Measurements from ENCODE around the gene NPBWR2. TPM values are rescaled to one million over a fixed set of nuclear protein-coding genes. Genes with fewer than 3 reads are reported as not detected.

Gene NPBWR2
- total and polyA plus RNA-seq, 9 of the 15 experiments (the other 6 are each of a cell fraction or from before 2014, with no cell fraction given) = not detected

- H3K9me3 ChIP-seq (replicated peaks; ENCODE audit: control insufficient read depth, insufficient read depth, low read depth, low read length) = no peaks in the 10 kb centered on the region
- CTCF ChIA-PET (ENCODE audit: low intra/inter-chr PET ratio) = no interaction called here
- no peak overlapping the region for H3K4me3 ChIP-seq
- no peaks in the 10 kb centered on the region for H3K36me3 ChIP-seq (ENCODE audit: control insufficient read depth, insufficient read depth, low read length)
- ATAC-seq (peak; percentile 52), DNase-seq (ENCODE audit: extremely low read depth in 1 of 4, low spot score in 3 of 4) (peak; percentile 74 to 75 (median 74)), FAIRE-seq (peak; percentile 95)
- H4K20me1 ChIP-seq (replicated peaks; ENCODE audit: control insufficient read depth, insufficient read depth, low read length) = no peaks in the 10 kb centered on the region
- H3K79me2 ChIP-seq (ENCODE audit: control insufficient read depth, insufficient read depth, low read length) = peaks cover 4% of the 10 kb centered on the region; the same call in 2 of the 3 replicates
- peaks cover 3% of the 10 kb centered on the region for H3K9me1 ChIP-seq (ENCODE audit: control insufficient read depth, insufficient read depth, low read length)
- H3K9ac ChIP-seq (ENCODE audit: insufficient read depth in 1 of 2, low read depth in 2 of 2, low read length in 2 of 2) = peak overlapping the region in 1 of 2 experiments; percentile 28; a peak in 2 of 4 replicates
- peak overlapping the region; percentile 32; the same call in 1 of the 3 replicates for H3K27ac ChIP-seq (ENCODE audit: extremely low read depth, low read depth, low read length)
- H3K4me1 ChIP-seq (replicated peaks in 1 of 2; ENCODE audit: control insufficient read depth in 2 of 2, insufficient read depth in 2 of 2, low read length in 2 of 2) = peaks cover 34 to 87% of the 10 kb centered on the region in 2 experiments
- POLR2A ChIA-PET = interaction anchor here (0.6 to 0.9 kb wide), 3 partner anchors 13 to 152 kb away, joined by 3 read pairs; no protein-coding TSS in a partner anchor
- no peak overlapping the region for H3K4me2 ChIP-seq (ENCODE audit: insufficient read depth, low read length)
- BruUV-seq (replicated peaks) = no TSS peak
- intact Hi-C loops (cut with micrococcal nuclease) = no loop called here
- WGBS (ENCODE audit: insufficient coverage, low coverage, missing lambda C conversion rate) = 15% methylated on average over 5 of the region's 5 CpGs
- H3K27me3 ChIP-seq (ENCODE audit: control insufficient read depth in 2 of 2, insufficient read depth in 2 of 2, low read length in 2 of 2) = no peaks in the 10 kb centered on the region
- in situ Hi-C loops (cut with MboI) = no loop called here
- H2AFZ ChIP-seq (ENCODE audit: low read depth, low read length) = 0 out of 2 replicates have a peak overlapping the region, but pooled peaks have one; percentile 40
- TF ChIP-seq MEIS2 (IDR thresholded peaks at IDR 0.05; ENCODE audit: partially characterized antibody) = no peak
- TF ChIP-seq CXXC5 (CRISPR knock-in tag; IDR thresholded peaks at IDR 0.05) = no peak
- TF ChIP-seq ZBTB7A (IDR thresholded peaks at IDR 0.05; ENCODE audit: borderline replicate concordance, control insufficient read depth, low read depth, low read length) = peak; percentile 3; the same call in 1 of the 2 replicates
- TF ChIP-seq ZNF764 (CRISPR knock-in tag; IDR thresholded peaks at IDR 0.05; ENCODE audit: low read depth) = no peak
- TF ChIP-seq NR2C2 (CRISPR knock-in tag; IDR thresholded peaks at IDR 0.05) = no peak
- TF ChIP-seq NR2C2 (tag; IDR thresholded peaks at IDR 0.05) = peak; percentile 75; the same call in 1 of the 2 replicates
- no peak for TF ChIP-seq SREBF1 (IDR thresholded peaks at IDR 0.05; ENCODE audit: borderline replicate concordance, low read depth, low read length)
- TF ChIP-seq NR1H2 (CRISPR knock-in tag; IDR thresholded peaks at IDR 0.05) = no peak
- peak; percentile 43; the same call in 1 of the 2 replicates for TF ChIP-seq CREM (IDR thresholded peaks at IDR 0.05; ENCODE audit: low read depth)
- TF ChIP-seq JUND (IDR thresholded peaks at IDR 0.05; ENCODE audit: borderline replicate concordance, low read depth, low read length) = peak; percentile 60; the same call in 1 of the 2 replicates
- TF ChIP-seq JUND (tag; IDR thresholded peaks at IDR 0.05; ENCODE audit: borderline replicate concordance, low read depth, low read length) = peak; percentile 38; the same call in 1 of the 3 replicates
- TF ChIP-seq CTBP1 (IDR thresholded peaks at IDR 0.05; ENCODE audit: borderline replicate concordance) = peak; percentile 30; the same call in 1 of the 2 replicates
- TF ChIP-seq, protein P1, sequence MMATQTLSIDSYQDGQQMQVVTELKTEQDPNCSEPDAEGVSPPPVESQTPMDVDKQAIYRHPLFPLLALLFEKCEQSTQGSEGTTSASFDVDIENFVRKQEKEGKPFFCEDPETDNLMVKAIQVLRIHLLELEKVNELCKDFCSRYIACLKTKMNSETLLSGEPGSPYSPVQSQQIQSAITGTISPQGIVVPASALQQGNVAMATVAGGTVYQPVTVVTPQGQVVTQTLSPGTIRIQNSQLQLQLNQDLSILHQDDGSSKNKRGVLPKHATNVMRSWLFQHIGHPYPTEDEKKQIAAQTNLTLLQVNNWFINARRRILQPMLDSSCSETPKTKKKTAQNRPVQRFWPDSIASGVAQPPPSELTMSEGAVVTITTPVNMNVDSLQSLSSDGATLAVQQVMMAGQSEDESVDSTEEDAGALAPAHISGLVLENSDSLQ (IDR thresholded peaks at IDR 0.05) = peak; percentile 79
- no peak for TF ChIP-seq CSDE1 (IDR thresholded peaks at IDR 0.05)
- TF ChIP-seq ATF7 (IDR thresholded peaks at IDR 0.05) = peak; percentile 80
- TF ChIP-seq MAZ (CRISPR knock-in tag; conservative IDR thresholded peaks at IDR 0.05 in 1 of 2, IDR thresholded peaks at IDR 0.05 in 1 of 2) = 0 out of 4 replicates have a peak, but pooled peaks of 1 of the 2 experiments have one; percentile 20
- TF ChIP-seq POLR2G (IDR thresholded peaks at IDR 0.05; ENCODE audit: low read depth, low read length) = 0 out of 2 replicates have a peak, but pooled peaks have one; percentile 38
- TF ChIP-seq ATF6 (CRISPR knock-in tag; IDR thresholded peaks at IDR 0.05) = no peak
- 0 out of 2 replicates have a peak, but pooled peaks have one; percentile 19 for TF ChIP-seq JUN (IDR thresholded peaks at IDR 0.05; ENCODE audit: borderline replicate concordance, low read depth, low read length)
- no peak for TF ChIP-seq JUN (CRISPR knock-in tag; IDR thresholded peaks at IDR 0.05; ENCODE audit: borderline replicate concordance)
- no peak for TF ChIP-seq NFE2 (IDR thresholded peaks at IDR 0.05; ENCODE audit: low read depth)
- TF ChIP-seq HNRNPLL (IDR thresholded peaks at IDR 0.05; ENCODE audit: low read depth, low read length, poor library complexity, severe bottlenecking) = no peak
Observed at GRCh38 chr20:64065974-64066343, 41.4 kb downstream of the NPBWR2 start.
